ENCODE results near the gene SLC7A8.
"Not testable (repeated sequence)": the region's sequence is repeated elsewhere in the genome, so short reads cannot be mapped to it uniquely, and the experiment has no call there.

SLC7A8 gene

DNA sequence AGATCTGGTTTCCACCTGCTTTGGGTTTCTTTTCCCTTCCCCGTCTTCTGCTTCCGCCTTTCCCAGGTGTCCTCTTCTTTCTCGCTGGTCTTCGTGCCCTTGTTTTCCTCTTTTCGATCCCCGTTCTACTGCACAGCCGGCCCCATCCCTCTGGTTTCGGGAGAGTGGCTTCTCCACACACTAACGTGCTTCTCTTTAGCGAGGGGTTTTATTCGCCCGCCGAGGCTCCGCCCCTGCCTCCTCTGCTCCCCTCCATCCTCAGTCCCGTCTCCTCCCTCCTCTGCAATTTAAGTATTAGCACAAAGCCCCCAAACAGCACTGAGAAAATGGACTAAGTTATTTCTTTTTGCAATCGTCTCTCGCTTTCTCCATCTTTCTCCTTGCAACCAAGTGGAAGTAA is at the start of gene SLC7A8:
Gene SLC7A8, minus strand, starts transcription at position 182 of the 400 bp plus-strand sequence. CDS start 746 bp downstream, outside the sequence.
- no peak for DNase-seq

DNA sequence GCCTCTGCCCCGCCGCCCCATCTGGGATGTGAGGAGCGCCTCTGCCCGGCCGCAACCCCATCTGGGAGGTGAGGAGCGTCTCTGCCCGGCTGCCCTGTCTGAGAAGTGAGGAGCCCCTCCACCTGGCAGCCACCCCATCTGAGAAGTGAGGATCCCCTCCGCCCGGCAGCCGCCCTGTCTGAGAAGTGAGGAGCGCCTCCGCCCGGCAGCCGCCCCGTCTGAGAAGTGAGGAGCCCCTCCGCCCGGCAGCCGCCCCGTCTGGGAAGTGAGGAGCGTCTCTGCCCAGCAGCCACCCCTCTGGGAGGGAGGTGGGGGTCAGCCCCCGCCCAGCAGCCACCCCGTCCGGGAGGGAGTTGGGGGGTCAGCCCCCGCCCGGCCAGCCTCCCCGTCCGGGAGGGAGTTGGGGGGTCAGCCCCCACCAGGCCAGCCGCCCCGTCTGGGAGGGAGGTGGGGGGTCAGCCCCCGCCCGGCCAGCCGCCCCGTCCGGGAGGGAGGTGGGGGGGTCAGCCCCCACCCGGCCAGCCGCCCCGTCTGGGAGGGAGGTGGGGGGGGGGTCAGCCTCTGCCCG is 48.9 kb upstream of the SLC7A8 start:
- DNase-seq, result not testable (repeated sequence)

DNA sequence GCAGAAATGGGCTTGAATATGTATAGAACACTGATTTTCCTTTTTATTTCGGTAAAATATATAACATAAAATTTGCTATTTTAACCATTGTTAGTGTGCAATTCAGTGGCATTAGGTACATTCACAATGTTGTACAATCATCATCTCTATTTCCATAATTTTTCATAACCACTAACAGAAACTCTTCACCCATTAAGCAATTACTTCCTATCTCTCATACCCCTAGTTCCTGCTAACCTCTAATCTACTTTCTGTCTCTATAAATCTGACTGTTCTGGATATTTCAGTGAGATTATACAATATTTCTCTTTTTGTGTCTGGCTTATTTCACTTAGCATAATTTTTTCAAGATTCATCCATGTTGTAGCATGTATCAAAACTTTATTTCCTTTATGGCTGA is 45.4 kb upstream of the SLC7A8 start:
- no peak for DNase-seq

DNA sequence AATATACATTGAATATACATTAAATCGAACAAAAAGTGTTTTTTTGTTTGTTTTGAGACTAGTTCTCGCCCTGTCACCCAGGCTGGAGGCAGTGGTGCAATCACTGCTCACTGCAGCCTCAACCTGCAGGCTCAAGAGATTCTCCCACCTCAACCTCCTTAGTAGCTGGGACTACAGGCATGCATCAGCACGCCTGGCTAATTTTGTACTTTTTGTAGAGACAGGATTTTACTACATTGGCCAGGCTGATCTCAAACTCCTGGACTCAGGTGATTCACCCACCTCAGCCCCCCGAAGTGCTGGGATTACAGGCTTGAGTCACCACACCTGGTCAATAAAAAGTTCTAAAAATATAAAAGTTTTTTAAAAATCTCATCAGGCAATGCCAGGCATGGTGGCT is 44.1 kb upstream of the SLC7A8 start:
- no peak for DNase-seq

DNA sequence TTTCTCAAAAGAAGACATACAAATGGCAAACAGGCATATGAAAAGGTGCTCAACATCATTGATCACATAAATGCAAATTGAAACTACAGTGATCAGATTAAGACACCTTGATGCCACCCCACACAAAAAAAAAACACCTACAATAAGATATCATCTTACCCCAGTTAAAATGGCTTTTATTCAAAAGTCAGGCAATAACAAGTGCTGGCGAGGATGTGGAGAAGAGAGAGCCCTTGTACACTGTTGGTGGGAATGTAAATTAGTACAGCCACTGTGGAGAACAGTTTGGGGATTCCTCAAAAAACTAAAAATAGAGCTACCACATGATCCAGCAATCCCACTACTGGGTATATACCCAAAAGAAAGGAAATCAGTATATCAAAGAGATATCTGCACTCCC is 41.5 kb upstream of the SLC7A8 start:
- DNase-seq, result not testable (repeated sequence)

DNA sequence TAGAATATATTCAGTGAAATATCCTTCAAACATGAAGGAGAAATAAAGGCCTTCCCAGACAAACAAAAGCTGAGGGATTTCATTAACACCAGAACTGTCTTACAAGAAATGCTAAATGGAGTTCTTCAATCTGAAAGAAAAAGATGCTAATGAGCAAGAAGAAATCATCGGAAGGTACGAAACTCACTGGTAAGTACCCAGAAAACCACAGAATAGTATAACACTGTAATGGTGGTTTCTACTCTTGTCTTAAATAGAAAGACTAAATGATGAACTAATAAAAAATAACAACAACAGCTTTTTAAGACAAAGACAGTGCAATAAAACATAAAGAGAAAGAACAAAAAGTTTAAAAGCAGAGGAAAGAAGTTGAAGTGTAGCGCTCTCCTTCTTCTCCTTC is 35.6 kb upstream of the SLC7A8 start:
- DNase-seq, result no peak

DNA sequence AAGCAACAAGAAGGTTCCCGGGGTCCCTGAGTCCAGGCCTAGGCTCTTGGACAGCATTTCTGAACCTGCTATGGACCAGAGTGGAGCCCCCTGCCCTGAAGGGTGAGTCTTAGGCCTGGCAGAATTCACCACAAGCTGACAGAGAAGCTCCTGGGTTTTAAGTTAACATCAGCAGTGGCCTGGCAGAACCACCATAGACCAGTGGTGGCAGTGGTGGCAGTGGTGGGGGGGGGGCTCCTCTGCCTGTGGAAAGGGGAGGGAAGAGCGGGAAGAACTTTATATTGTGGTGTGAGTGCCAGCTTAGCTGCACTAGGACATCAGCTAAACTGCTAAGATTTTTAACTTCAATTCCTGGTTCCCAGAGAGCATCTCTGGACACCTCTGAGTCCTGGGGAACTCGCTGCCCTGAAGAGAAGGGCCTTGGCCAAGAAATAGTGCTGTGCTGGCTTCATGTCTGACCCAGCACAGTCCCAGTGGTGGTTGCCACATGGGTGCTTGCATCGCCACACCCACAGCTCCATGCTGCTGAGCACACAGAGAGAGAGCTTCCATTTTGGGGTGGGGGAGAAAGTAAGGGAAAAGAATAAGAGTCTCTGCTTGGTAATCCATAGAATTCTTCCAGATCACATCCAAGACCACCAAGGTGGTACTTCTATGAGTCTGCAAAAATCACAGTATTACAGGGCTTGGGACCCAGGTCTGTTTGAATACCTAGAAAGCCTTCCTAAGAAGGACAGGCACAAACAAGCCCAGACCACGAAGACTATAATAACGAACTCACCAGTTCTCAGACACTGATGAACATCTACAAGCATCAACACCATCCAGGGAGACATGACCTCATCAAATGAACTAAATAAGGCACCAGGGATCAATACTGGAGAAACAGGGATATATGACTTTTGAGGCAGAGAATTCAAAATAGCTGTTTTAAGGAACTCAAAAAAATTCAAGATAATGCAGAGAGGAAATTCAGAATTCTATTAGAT is 33.9 kb upstream of the SLC7A8 start:
- DNase-seq, result no peak

DNA sequence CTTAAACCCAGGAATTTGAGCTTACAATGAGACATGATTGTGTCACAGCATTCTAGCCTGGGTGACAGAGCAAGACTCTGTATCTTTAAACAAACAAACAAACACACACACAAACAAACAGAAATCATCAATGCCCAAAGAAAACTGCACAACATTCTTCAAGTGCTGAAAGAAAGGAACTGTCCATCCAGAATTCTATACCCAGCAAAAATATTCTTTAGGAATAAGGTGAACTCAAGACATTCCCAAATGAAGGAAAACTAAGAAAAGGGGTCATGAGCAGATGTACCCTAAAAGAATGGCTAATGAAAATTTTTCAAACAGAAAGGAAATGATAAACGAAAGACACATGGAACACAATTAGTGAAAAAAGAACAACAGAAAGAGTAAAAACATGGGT is 32.0 kb upstream of the SLC7A8 start:
- no peak for DNase-seq

DNA sequence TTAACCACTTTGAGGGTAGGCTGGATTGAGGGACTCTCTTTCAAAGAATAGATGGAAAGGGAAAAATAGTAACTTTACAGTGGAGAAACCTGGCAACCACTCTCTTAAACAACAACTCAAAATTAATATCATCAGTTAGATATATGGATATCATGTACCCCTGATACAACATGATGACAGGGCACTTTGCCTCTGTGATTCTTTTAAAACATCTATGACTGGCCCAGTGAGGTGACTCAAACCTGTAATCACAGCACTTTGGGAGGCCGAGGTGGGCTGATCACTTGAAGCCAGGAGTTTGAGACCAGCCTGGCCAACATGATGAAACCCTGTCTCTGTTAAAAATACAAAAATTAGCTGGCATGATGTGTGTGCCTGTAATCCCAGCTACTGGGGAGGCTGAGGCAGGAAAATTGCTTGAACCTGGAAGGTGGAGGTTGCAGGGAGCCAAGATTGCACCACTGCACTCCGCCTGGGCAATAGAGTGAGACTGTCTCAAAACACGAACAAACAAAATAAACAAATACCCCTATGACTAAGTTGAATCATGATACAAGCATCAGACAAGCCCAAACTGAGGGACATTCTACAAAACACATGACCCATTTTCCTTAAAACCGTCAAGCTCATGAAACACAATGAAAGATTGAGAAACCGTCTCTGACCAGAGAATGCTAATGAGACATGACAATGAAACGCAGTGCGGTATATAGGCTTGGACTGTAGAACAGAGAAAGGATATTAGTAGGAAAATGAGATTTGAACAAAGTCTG is 26.4 kb upstream of the SLC7A8 start:
- no peak for DNase-seq

DNA sequence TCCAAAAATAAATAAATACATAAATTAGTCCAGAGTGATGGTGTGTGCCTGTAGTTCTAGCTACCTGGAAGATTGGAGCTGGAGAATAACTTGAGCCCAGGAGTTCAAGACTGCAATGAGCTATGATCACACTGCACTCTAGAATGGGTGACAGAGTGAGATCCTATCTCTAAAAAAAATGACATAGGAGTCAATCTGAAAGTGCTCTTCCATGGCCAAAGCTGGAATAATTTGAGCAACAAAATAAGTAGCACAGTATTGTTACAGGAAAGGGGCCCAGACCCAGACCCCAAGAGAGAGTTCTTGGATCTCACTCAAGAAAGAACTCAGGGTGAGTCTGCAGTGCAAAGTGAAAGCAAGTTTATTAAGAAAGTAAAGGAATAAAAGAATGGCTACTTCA is 24.9 kb upstream of the SLC7A8 start:
- no peak for DNase-seq

DNA sequence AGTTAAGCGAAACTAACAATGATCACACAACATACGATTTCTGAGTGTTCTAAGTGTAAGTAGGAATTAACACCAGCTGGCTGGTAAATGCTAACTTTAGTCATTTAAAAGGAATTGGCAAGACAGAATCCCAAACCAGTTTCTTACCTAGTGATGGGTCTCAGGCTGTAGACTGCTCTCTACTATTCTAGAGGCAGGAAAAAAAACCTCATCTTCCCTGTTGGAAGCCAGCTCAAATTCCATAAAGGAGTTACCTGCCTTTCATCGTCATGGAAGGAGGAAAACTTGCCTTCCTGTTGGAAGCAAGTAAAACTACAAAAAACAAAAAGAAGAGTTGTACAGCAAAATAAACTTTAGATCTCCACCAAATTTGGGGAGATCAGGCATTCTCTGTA is 23.7 kb upstream of the SLC7A8 start:
- no peak for DNase-seq

DNA sequence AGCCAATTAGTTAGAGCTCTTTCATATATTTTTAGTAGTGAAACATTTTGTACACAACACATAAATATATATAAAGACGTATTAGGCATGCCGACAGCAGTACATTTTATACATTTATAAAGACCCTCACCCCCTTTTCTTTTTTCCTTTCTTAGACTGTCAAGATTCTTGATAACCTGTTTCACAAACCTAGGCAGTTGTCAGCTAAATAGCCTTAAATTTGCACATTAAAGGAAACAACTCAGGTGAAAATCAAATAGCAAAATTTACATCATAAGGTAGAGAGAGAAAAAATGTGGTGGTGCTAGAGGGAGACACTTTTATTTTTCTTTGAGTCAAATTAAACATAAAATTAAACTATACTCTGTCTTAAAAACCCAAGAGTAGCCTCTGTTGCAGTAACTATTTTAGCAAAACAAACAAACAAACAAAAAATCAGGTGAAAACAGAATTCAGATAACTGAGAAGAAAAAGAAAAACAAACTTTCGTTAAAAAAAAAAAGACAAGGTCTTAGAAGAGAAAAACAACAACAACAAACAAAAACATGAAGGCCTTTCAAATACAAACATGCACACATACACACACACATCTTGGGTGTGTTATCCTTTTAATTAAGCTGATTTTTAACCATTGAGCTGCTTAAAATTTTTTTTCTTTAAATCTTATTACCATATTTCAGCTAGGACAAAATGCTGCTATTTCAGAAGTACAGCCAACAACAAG is 23.1 kb upstream of the SLC7A8 start:
- DNase-seq, result no peak

DNA sequence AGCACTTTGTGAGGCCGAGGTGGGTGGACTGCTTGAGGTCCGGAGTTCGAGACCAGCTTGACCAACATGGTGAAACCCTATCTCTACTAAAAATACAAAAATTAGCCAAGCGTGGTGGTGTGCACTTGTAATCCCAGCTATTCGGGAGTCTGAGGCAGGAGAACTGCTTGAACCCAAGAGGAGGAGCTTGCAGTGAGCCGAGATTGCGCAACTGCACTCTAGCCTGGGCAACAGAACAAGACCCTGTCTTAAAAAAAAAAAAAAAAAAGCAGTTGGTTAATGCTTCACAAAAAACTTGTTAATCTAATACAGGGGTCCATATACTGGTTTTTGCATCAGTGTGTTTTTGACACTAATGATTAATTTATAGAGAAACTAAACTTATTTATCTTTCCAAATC is 18.5 kb upstream of the SLC7A8 start:
- DNase-seq, result no peak

DNA sequence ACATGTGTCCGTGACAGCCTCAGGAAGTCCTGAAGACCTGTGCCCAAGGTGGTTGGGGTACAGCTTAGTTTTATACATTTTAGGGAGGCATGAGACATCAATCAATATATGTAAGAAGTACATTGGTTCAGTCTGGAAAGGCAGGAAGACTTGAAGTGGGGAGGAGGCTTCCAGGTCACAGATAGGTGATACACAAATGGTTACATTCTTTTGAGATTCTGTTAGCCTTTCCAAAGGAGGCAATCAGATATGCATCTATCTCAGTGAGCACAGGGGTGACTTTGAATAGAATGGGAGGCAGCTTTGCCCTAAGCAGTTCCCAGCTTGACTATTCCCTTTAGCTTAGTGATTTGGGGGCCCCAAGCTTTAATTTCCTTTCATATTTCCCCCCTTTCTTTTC is 15.7 kb upstream of the SLC7A8 start:
- DNase-seq, result not testable (repeated sequence)

DNA sequence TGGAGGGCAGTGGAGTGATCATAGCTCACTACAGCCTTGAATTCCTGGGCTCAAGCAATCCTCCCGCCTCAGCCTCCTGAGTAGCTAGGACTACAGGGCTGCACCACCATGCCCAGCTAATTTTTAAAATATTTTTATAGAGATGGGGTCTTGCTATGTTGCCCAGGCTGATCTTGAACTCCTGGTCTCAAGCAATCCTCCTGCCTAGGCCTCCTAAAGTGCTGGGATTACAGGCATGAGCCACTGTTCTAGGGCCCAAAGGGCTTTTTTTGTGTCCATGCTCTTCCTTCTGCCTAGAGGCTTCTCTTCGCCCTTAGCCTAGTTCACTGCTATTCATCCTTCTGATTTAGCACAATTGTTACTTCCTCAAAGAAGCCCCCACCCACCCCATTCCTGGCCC is 13.0 kb upstream of the SLC7A8 start:
- not testable (repeated sequence) for DNase-seq

DNA sequence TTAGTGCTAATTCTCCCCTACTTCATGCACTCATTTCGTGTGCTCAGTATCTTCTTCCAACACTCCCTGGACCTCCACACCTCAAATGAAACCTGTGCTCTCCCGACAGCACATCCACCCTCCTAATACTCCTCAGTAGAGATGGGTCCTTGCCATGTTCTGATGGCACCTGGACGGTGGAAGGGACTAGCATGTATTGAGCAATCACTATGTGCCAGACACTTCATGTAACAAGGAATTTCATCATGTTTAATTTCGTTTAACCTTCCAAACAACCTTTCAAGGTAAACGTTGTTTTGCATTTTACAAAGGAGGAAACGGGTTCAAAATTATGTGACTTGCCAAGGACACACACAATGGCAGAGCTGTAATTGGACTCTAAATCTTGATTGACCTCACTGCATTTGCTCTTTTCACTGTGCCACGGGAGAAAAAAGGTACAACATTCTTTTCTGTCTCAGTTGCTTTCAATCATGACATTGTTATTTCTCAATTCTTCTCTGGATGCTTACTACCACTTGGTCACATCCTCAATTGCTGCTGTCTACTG is 12.2 kb upstream of the SLC7A8 start:
- DNase-seq, result no peak

DNA sequence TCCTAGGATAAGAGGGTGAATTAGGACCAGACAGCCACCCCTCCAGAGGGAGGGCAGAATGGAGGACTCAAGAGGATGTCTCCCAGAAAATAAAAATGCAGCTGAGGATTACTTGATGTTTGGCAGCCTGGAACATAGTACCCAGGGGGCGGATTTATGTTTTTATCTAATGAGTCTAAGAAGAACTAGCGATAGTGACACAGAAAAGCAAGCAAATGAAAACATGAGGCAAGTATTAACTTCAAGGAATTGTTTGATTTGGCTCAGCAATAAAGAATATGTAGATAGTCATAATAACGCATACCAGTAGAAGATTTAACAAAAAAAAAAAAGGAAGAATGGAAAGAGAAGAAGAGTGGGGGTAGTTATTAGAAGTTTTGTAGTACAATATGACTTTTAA is 10.0 kb upstream of the SLC7A8 start:
- DNase-seq, result no peak

DNA sequence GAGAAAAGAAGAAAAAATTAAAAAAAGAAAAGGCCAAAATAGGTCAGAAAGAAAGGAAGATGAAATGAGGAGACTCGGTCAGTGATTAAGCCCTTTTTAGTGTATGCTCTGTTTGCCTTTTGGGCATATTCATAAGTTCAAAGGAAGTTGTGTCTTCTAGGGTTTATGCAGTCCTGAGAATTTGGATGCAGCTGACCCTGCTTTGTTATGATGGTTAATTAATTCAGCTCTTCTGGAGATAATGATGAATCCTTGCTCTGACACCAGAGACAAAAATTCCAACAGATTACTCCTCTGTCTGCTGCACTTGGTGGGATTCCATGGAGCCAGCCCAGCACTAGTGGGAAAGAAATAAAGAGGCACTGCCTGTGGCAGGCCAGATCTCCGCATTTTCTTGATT is 4.5 kb upstream of the SLC7A8 start:
- DNase-seq, result no peak

DNA sequence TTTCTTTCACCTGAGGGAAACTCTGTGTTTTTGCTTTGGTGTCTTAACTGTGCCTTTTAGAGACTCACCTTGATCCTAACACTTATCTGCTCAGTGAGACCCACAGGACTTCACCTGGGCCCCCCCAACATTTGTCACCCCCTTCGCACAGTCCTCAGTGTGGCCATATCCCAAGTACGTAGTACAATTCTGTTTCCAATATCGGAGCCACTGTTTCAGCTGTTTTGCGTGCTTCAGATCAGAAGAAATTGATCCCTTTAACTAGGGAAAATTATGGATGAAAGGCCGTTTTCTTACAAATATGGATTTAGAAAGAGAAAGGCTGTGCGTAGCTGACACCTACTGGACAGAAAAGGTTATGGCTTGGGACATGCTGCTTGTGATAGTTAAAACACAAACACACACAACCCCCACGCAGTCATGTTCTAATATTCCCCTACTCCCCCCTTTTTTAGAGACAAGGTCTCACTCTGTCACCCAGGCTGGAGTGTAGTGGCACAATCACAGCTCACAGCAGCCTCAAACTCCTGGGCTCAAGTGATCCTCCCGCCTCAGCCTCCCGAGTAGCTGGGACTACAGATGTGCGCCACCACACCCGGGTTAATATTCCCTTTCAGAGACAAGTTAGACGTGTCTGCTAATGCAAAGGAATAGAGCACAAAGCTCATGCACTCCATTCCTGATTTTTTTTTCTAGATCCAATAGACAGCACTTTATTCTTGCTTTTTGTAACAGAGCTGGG is 3.6 kb upstream of the SLC7A8 start:
- peak; percentile 52 for DNase-seq

DNA sequence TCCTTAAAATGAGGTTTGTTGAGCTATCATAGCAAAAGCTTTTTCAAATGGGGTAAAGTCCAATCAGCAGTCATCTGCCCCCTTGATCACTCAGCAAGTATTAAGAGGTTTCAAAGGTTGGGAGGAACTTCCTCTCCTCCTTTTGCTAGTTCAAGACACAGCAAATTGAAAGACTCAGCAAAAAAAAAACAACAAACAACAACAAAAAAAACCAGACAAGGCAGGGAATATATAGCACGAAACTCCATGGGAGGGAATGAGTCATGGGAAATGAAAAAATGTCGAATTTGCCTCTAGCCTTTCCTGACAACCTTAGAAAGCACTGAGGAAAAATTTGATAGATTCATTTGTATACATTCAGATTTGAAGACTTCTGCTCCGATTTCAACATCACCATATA is 1.6 kb upstream of the SLC7A8 start:
- DNase-seq, result no peak

DNA sequence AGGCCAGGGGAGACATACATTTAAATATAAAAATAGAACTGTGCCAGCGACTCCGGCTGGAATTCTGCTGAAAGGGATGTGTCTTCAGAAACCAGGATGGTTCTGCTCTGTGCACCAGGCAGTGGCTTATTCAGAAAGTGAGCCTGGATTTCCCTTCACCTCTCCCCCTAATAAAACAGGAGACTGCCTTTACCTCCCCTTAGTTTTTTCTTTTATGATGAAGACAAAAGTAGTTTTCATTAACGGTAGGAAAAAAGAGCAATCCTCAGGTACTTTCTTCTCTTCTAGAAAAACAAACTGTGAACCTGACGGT is 346 bp downstream of the SLC7A8 start:
- DNase-seq, result no peak
